Measurements from ENCODE around the gene EFCAB6. TPM values are rescaled to one million over a fixed set of nuclear protein-coding genes. Genes with fewer than 3 reads are reported as not detected.

Gene EFCAB6
- total and polyA plus RNA-seq, 2 donors (not counting 3 experiments of a cell fraction or from before 2014, with no cell fraction given), result 0.07 to 0.31 TPM

GRCh38 chr22:43566561-43567332 is 245.4 kb downstream of the EFCAB6 start:
- Histone ChIP-seq H3K36me3 (ENCODE audit: control insufficient read depth in 2 of 2, extremely low read depth in 1 of 2, insufficient read depth in 2 of 2, low read length in 2 of 2) (no peaks in the 10 kb centered on the region), H2AFZ (ENCODE audit: low read depth, low read length) (no peak overlapping the region), H3K9me1 (replicated peaks; ENCODE audit: control insufficient read depth, extremely low read depth, insufficient read depth, low read length) (no peaks in the 10 kb centered on the region), H3K9me3 (replicated peaks; ENCODE audit: control insufficient read depth, insufficient read depth, low read length) (no peaks in the 10 kb centered on the region), H3K79me2 (ENCODE audit: control insufficient read depth, insufficient read depth, low read length) (no peaks in the 10 kb centered on the region), H3K27me3 (ENCODE audit: control insufficient read depth in 2 of 2, insufficient read depth in 2 of 2, low read length in 2 of 2) (no peaks in the 10 kb centered on the region), H3K4me2 (ENCODE audit: insufficient read depth, low read length) (no peak overlapping the region), H3K9ac (replicated peaks; ENCODE audit: extremely low read depth, insufficient read depth, low read length) (no peak overlapping the region), H4K20me1 (replicated peaks; ENCODE audit: control insufficient read depth, extremely low read depth, insufficient read depth, low read length) (no peaks in the 10 kb centered on the region), H3K4me1 (ENCODE audit: control insufficient read depth, extremely low read depth, insufficient read depth, low read length) (no peaks in the 10 kb centered on the region), H3K4me3 (replicated peaks in 1 of 3; ENCODE audit: insufficient read depth in 1 of 3, low read depth in 1 of 3, low read length in 3 of 3) (no peak overlapping the region), H3K27ac (ENCODE audit: insufficient read depth, low read depth, low read length) (no peak overlapping the region)
- TF ChIP-seq POLR2A (IDR thresholded peaks at IDR 0.05; ENCODE audit: low read depth, low read length), result no peak
- CTCF ChIA-PET, result interaction anchor here (0.5 kb wide), 1 partner anchor 28 kb away, joined by 3 read pairs; no protein-coding TSS in a partner anchor
- DNase-seq (ENCODE audit: low read depth, low spot score), result no peak
- POLR2A ChIA-PET, result no interaction called here
- dilution Hi-C loops (cut with MboI; ENCODE audit: extremely low pct_ligation_motif_present, low sequenced_read_pairs) (no loop called here), intact Hi-C loops (cut with micrococcal nuclease) (no loop called here)
- FAIRE-seq, result no peak
- BruUV-seq (replicated peaks), result no TSS peak

- Histone ChIP-seq H3K36me3 (ENCODE audit: control insufficient read depth in 2 of 2, extremely low read depth in 1 of 2, insufficient read depth in 2 of 2, low read length in 2 of 2) (no peaks in the 10 kb centered on the region), H2AFZ (ENCODE audit: low read depth, low read length) (no peak overlapping the region), H4K20me1 (replicated peaks; ENCODE audit: control insufficient read depth, extremely low read depth, insufficient read depth, low read length) (no peaks in the 10 kb centered on the region), H3K9me3 (replicated peaks; ENCODE audit: control insufficient read depth, insufficient read depth, low read length) (no peaks in the 10 kb centered on the region), H3K27me3 (ENCODE audit: control insufficient read depth in 2 of 2, insufficient read depth in 2 of 2, low read length in 2 of 2) (no peaks in the 10 kb centered on the region), H3K9ac (replicated peaks; ENCODE audit: extremely low read depth, insufficient read depth, low read length) (no peak overlapping the region), H3K9me1 (replicated peaks; ENCODE audit: control insufficient read depth, extremely low read depth, insufficient read depth, low read length) (no peaks in the 10 kb centered on the region), H3K4me3 (replicated peaks in 1 of 3; ENCODE audit: insufficient read depth in 1 of 3, low read depth in 1 of 3, low read length in 3 of 3) (no peak overlapping the region), H3K4me2 (ENCODE audit: insufficient read depth, low read length) (no peak overlapping the region), H3K27ac (ENCODE audit: insufficient read depth, low read depth, low read length) (no peak overlapping the region), H3K4me1 (ENCODE audit: control insufficient read depth, extremely low read depth, insufficient read depth, low read length) (no peaks in the 10 kb centered on the region), H3K79me2 (ENCODE audit: control insufficient read depth, insufficient read depth, low read length) (no peaks in the 10 kb centered on the region)
- no peak for FAIRE-seq
- ChIA-PET POLR2A (no interaction called here), CTCF (no interaction called here)
- TF ChIP-seq MYC (IDR thresholded peaks at IDR 0.05; ENCODE audit: low read depth, low read length) (no peak), GATA2 (IDR thresholded peaks at IDR 0.05; ENCODE audit: insufficient read depth, insufficient read length, low read depth, low read length) (no peak), JUN (IDR thresholded peaks at IDR 0.05; ENCODE audit: borderline replicate concordance, insufficient read depth, insufficient read length, low read depth) (no peak), CTCF (IDR thresholded peaks at IDR 0.05; ENCODE audit: extremely low read depth in 1 of 2, insufficient read depth in 1 of 2, low read depth in 1 of 2, low read length in 2 of 2) (no peak)
- BruUV-seq (replicated peaks), result no TSS peak
- intact Hi-C loops (cut with micrococcal nuclease) (no loop called here), dilution Hi-C loops (cut with MboI; ENCODE audit: extremely low pct_ligation_motif_present, low sequenced_read_pairs) (no loop called here)
- DNase-seq (ENCODE audit: low read depth, low spot score), result no peak
Observed at GRCh38 chr22:43566021-43566420, 246.1 kb downstream of the EFCAB6 start.

All from endothelial cell of umbilical vein (primary cell).